ENCODE results near the gene SCUBE2.

DNA sequence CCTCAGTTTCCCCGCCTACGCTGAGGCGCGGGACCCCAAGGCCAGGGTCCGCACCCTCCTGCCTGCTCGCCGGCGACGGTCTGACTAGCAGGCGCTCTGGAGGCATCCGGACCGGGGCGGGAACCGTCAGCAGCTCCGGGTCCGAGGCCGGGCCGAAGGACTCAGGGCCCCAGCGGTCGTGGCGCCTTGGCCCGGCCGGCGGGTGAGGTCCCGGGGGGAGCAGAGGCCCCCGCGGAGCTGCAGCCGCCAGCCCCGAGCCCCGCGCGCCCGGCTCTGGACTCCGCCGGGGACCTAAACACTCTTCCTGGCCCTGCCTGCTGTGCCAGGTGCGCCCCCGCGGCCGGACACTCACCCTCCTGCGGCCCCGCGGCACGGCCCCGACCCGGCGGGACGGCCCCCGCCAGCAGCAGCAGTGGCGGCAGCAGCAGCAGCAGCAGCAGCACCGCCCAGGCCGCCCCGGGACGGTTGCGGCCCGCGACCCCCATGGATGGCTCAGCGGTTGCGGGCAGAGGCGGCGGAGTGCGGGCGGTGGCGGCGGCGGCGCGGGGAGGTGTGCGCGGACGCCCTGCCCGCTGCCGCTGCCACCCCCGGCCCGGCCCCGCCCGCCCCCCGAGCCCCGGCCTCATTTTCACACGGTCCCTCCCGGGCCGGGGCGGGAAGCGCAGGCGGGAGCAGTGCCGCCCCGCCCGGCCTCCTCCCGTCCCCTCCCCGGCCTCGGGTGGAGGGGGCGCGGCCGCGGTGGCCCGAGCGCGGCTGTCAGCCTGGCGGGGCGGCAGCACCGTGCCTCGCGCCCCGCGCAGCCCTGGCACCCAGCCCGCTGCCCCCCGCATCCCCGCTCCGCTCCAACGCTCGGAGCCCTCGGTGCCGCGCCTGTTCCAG, at the start of gene SCUBE2:
- TF ChIP-seq, protein P1, sequence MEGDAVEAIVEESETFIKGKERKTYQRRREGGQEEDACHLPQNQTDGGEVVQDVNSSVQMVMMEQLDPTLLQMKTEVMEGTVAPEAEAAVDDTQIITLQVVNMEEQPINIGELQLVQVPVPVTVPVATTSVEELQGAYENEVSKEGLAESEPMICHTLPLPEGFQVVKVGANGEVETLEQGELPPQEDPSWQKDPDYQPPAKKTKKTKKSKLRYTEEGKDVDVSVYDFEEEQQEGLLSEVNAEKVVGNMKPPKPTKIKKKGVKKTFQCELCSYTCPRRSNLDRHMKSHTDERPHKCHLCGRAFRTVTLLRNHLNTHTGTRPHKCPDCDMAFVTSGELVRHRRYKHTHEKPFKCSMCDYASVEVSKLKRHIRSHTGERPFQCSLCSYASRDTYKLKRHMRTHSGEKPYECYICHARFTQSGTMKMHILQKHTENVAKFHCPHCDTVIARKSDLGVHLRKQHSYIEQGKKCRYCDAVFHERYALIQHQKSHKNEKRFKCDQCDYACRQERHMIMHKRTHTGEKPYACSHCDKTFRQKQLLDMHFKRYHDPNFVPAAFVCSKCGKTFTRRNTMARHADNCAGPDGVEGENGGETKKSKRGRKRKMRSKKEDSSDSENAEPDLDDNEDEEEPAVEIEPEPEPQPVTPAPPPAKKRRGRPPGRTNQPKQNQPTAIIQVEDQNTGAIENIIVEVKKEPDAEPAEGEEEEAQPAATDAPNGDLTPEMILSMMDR (conservative IDR thresholded peaks at IDR 0.05 in 1 of 2, IDR thresholded peaks at IDR 0.05 in 1 of 2; ENCODE audit: extremely low read depth in 1 of 2, insufficient read depth in 1 of 2, low read depth in 1 of 2, low read length in 2 of 2): no peak
- TF ChIP-seq EZH2 (IDR thresholded peaks at IDR 0.05; ENCODE audit: borderline replicate concordance, low read length): no peak

All from mammary epithelial cell (primary cell).